HG02938 (cell line): Measurements from ENCODE around the gene CSF3.

Experiments
- ATAC-seq: cut with Tn5 transposase; IDR thresholded peaks from one replicate; pipeline ENCODE4 v1.9.1; 2021; ENCODE audit warnings: mild to moderate bottlenecking, moderate library complexity; ENCODE audit not compliant: unreplicated experiment

Gene CSF3

GRCh38 chr17:40015005-40015997 lies at the start of gene CSF3:
CSF3 (plus strand) TSS chr17:40015440; CDS start chr17:40015475, 35 bp downstream.
- ATAC-seq = no peak

GRCh38 chr17:39966771-39967170 lies 48.5 kb upstream of the CSF3 start:
- ATAC-seq = no peak

GRCh38 chr17:39968761-39969160 lies 46.5 kb upstream of the CSF3 start:
- no peak for ATAC-seq

- no peak for ATAC-seq
These were observed 45.9 kb upstream of the CSF3 start for GRCh38 chr17:39969375-39969774.

GRCh38 chr17:39970157-39970692 lies 45.0 kb upstream of the CSF3 start:
- ATAC-seq = no peak

GRCh38 chr17:39971076-39971603 lies 44.1 kb upstream of the CSF3 start:
- ATAC-seq = no peak

GRCh38 chr17:39972271-39972670 lies 43.0 kb upstream of the CSF3 start:
- ATAC-seq = no peak

GRCh38 chr17:39973496-39973895 lies 41.7 kb upstream of the CSF3 start:
- no peak for ATAC-seq

- no peak for ATAC-seq
These were observed 40.8 kb upstream of the CSF3 start for GRCh38 chr17:39974433-39974832.

- ATAC-seq = no peak
These were observed 39.4 kb upstream of the CSF3 start for GRCh38 chr17:39975801-39976200.

GRCh38 chr17:39979016-39979670 lies 36.1 kb upstream of the CSF3 start:
- no peak for ATAC-seq

- no peak for ATAC-seq
These were observed 35.3 kb upstream of the CSF3 start for GRCh38 chr17:39979893-39980350.

GRCh38 chr17:39980351-39981206 lies 34.7 kb upstream of the CSF3 start, which contains the start of gene PSMD3:
PSMD3 (plus strand) TSS chr17:39980807; CDS start chr17:39980971, 164 bp downstream.
- peak; percentile 90 for ATAC-seq

GRCh38 chr17:39981207-39981741 lies 34.0 kb upstream of the CSF3 start:
- no peak for ATAC-seq

- ATAC-seq = no peak
These were observed 33.4 kb upstream of the CSF3 start for GRCh38 chr17:39981766-39982375.

- ATAC-seq = no peak
These were observed 26.9 kb upstream of the CSF3 start for GRCh38 chr17:39988206-39988810.

- no peak for ATAC-seq
These were observed 20.8 kb upstream of the CSF3 start for GRCh38 chr17:39994448-39994847.

- ATAC-seq = no peak
These were observed 19.8 kb upstream of the CSF3 start for GRCh38 chr17:39995438-39995837.

GRCh38 chr17:39996162-39996561 lies 19.1 kb upstream of the CSF3 start:
- ATAC-seq = no peak
